Colon (tissue), 2 donors: ENCODE results near the gene HNRNPLL.
"Not testable (repeated sequence)": the region's sequence is repeated elsewhere in the genome, so short reads cannot be mapped to it uniquely, and the experiment has no call there.

ENCODE experiments used
- FAIRE-seq: peaks from 2 replicates; lab custom pipeline; 2012; peaks lifted over from hg19 to GRCh38; lab: Jason Lieb, UNC
- donor health status: control.
- donor health status: control.

The HNRNPLL gene

DNA sequence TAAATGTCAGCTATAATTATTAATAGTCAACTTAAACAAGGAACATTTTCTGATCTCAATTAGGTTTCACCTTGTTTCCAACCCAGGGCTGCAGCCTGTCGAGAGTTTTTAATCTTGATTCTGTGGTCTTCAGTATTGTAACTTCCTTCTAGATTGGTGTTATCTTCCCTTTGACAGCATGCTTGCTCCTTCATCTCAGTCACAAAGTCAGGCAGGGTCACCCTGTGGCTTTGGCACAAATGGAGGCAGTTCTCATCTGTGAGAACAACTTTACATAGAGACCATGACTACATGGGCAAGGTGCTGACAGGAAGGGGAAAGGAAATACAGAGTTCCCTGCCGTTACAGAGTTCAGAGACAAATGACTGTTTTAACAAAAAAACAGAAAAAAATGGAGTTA is 50.5 kb downstream of the HNRNPLL start:
- FAIRE-seq = no peak

DNA sequence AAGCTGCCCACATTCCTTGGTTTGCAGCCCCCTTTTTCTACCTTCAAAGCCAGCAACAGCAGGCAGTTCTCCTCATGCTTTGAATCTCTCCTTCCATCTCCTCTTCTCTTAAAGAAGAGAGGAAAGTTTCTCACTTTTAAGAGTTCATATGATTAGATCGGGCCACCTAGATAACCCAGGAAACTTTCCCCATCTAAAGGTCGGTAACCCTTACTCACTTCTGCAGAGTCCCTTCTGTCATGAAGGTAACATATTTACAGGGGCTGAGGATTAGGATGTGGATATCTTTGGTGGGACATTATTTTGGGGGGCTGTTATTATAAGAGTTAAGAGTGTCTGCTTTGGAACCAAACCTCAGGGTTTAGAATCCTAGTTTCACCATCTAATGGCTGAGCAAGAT is 51.0 kb downstream of the HNRNPLL start:
- FAIRE-seq = no peak

DNA sequence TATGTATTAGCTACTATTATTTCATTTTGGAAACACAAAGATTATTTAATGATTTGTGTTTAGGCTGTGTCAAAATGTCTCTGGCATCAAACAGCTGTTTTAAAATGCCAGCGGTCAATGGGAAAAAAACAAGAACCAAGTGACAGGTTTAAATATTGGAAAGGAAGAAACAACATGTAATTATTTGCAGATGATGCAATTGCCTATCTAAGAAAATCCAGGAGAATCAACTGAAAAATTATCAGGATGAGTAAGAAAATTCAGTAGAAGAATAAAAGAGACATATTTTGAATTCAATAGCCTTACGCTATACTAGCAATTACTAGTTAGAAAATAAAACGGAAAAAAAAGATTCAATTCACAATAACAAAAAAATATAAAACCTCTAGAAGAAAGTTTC is 51.6 kb downstream of the HNRNPLL start:
- FAIRE-seq = no peak

DNA sequence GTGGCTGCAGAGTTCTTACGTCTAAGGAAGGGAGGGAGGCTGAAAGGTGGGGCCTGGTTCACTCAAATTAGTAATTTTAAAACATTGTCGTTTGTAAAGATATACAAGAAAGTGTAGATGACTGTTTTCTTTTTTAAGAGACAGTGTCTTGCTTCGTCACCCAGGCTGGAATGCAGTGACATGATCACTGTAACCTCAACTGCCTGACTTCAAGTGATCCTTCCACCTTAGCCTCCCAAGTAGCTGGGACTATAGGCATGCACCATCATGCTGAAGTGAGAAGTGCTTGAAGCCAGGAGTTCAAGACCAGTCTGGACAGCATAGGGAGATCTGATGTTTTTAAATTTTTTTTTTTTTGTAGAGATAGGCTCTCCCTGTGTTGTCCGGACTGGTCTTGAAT is 52.9 kb downstream of the HNRNPLL start:
- FAIRE-seq = no peak

DNA sequence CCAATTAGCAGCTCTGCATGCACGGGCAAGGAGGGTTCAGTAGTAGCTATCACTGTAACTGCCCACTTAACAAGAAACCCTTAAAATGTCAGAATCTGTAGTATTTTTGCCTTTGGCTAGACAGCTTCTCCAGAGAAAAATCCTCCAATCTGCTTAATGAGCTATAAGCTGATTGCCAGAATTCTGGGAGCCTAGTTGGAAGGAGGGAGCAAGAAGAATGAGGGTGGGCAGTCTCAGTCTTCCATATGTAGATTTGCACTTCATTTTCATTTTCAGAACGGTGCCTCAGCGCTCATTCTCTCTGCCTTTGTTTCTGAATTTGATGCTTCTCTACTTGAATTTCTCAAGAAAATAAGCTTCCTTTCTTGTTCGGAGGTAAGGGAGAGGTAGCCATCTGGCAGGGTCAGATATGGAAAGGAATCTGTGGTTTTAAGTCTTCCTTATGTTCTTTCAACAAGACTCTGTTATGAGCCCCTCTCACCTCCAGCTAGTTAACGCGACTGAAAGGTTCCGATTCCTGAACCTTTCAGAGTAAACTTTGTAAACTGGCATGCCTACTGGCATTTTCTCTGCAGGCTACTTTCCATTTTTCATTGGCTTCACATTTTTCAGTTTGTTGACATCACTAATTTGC is 53.5 kb downstream of the HNRNPLL start:
- FAIRE-seq = no peak

DNA sequence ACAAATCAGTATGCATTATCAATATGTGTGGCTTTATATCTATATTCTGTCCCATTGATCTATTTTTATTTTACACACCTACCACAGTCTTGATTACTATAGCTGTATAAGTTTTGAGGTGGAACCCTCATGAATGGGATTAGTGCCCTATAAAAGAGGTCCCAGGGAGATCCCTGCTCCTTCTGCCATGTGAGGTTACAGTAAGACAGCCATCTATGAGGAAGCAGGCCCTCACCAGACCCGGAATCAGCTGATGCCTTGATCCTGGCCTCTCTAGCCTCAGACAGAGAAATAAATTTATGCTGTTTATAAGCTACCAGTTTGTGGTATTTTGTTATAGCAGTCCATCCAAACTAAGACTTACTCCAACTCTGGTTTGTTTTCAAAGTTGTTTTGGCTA is 54.9 kb downstream of the HNRNPLL start:
- FAIRE-seq = no peak

DNA sequence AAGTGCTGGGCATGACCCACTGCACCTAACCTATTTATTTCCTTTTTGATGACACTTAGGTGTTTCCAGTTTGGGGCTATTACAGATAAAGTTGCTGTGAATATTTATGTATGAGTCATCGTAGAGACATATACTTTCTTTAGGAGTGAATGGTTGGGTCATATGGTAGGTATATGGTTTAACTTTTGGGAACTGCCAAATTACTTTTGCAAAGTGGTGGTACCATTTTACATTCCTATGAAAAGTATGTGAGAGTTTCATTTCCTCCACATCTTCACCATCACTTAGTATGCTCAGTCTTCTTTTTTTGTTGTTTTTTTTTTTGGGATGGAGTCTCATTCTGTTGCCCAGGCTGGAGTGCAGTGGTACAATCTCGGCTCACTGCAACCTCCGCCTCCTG is 56.1 kb downstream of the HNRNPLL start:
- FAIRE-seq = no peak

DNA sequence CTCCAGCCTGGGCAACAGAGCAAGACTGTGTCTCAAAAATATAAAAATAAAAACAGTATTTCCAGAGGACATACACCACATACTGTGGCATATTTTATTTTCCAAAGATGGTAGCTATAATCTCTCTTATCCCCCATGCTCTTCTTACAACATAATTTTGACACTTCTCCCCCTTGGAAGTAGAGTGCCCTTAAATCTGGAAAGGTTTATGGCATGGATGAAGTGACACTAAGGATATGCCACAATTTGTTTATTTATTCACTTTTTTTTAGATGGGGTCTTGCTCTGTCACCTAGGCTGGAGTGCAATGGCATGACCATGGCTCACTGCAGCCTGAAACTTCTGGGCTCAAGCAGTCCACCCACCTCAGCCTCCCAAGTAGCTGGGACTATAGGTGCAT is 56.7 kb downstream of the HNRNPLL start:
- no peak for FAIRE-seq

DNA sequence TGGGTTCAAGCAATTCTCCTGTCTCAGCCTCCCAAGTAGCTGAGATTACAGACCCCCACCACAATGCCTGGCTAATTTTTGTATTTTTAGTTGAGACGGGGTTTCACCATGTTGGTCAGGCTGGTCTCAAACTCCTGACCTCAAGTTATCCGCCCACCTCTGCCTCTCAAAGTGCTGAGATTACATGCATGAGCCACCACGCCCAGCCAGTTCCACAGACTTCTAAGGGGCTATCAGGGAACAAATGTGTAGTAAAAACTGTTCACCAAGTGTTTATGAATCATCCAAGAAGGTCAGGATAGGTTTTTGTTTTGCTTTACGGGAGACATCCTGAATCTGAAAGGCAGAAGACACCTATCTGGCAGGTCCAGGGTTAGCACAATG is 60.5 kb downstream of the HNRNPLL start:
- FAIRE-seq = not testable (repeated sequence)

DNA sequence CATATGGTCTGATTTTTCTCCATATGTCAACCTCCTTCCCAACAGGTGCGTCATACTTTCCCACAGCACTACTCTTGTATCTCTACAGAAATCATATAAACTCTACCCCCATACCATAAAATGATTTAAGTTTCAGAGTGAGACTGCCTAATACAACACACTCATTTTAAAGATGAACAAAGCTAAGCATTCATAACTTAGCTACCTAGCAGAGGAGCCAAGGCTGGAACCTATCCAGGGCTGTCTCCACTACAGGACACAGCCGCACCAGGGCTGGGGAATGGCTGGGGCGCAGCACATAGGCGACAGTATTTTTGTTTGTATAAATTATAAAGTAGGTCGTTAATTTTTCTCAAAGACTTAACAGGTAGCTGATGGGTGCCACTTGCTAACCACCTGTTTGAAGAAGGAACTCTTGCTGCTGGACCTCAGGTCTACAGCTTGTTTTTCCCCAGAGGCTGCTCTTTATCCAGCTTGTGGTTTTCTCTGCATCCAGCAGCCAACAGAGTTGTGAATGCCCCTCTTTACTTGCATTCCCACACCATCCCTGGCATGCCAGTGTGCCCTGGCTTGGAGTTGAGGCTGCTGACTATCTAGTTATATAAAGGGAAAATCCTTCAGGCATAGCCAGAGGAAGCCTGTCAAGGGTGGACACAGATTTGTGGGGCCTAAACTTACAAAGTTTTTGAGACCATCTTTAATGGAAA is 62.0 kb downstream of the HNRNPLL start:
- no peak for FAIRE-seq

DNA sequence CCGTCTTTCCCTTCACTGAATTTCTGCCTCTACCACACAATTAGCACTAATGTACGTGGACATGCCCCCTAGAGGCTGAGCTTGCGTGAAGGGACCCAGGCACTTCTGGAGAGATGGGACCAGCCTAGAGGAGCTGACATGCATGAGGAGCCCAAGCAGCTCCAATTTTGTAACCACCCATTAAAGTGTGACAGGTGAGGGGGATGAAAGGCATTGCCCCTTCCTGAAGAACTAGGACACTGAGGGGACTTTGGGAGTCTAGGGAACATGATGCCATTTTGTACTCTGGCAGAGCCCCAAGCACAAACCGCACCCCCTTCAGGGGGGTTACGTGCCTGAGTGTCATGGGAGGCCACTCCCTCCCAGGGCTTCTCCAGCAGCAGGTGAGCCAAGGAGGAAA is 63.6 kb downstream of the HNRNPLL start:
- FAIRE-seq = no peak

DNA sequence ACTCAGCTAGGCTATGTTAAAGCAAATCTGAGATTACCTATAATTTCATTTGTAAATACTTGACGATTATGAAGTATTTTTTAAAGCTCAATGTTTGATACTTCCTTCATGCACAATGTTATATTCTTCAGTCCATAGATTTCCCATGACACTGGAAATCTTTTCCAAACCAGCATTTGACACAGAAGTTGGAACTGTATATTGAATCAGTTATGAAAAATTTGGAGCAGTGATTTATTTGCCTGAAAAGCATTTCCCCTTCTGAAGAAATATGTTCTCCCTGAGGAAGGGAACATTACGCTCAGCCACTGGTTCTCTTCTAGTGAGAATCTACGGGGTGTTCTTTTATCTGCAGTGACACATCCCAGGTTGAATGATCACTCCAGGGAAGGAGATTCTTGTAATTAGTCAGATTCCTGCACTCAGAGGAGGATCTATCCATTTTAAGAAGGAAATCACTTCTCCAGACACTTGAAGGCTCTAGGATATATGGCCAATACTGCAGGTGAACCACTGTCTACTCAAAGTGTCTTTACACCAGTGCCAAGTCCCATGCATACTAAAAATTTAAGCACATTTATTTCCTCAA is 64.7 kb downstream of the HNRNPLL start:
- no peak for FAIRE-seq

DNA sequence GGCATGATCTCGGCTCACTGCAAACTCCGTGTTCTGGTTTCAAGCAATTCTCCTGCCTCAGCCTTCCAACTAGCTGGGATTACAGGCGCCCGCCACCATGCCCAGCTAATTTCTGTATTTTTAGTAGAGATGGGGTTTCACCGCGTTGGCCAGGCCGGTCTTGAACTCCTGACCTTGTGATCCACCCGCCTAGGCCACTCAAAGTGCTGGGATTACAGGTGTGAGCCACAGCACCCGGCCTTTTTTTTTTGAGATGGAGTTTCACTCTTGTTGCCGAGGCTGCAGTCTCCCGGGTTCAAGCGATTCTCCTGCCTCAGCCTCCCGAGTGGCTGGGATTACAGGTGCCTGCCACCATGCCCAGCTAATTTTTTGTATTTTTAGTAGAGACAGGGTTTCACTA is 65.4 kb downstream of the HNRNPLL start:
- FAIRE-seq = not testable (repeated sequence)

DNA sequence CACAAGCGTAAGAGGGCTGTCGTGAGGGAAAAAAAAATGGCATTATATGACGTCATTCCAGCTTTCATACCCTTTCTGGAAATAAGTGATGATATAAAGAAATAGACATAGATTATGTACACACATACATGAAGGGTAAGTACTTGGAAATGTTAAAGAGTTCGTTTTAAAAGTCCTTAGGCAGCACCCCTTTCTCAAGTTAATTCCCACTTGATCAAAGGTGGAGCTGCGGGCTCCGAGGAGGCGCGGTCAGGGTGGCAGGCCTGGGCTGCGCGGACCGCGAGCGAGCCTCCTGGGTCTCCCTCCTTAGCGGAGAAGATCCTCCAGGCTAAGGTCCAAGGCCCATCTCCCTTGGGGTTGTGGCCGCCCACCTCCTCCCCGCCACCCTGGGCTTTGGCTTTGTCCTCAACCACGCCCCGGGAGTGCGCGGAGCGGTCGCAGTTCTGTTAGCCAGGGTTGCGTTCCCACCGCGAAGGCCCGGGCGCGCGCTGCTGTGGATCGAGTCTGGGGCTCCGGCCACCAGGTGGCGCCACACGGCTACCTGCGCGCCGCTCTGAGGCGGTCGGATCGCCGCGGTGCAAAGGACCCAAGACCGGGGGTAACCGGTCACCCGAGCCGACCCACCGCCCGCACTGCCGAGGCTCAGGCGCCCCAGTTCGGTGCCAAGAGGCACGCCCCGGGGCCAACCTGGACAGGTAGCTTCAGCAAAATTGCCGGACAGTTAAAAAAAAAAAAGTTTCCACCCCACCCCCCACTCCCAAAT is 66.8 kb downstream of the HNRNPLL start:
- FAIRE-seq = no peak

DNA sequence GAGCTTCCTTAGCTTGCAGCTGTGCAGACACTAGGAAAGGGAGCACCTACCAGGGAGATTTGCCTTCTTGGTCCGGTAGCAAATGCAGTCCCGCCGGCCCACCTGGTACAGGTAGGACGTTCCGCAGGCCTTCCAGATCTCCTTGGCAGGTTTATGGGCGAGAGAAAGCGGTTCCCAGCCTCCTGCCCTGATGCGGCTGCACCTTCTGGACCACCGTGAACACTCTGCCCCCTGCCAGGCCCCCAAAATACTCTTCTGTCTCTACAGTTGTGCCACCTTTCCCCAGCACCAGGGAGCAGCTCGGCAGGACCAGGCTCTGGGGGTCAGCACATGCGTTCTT is 67.4 kb downstream of the HNRNPLL start:
- FAIRE-seq = no peak

DNA sequence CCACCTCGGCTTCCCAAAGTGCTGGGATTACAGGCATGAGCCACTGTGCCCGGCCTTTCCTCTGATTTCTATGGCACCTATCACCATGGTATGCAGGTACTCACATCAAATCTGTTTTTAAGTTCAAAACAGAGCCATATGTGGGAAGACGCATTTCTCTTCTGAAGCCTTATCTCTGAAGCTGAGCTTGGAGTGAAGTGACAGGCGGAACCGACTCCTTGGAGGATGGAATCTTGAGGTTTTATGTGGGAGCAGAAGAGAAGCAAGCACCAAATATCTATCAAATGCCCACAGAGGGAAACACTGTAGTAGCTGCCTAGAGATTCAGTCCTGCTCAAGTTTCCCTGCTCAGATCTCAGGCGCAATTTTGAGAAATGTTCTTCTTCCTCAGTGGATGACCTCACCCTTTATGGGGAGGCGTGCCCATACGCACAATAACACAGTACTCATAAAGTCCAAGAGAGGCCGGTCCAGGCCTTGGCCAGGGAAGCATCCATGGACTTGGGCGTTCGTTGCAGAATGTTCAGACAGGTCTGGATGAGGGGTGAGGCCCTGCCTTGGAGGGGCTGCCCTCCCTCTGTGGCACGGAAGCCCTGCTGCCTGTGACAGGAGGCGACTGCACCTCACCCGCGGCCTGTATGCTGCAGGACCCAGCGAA is 67.9 kb downstream of the HNRNPLL start:
- no peak for FAIRE-seq

DNA sequence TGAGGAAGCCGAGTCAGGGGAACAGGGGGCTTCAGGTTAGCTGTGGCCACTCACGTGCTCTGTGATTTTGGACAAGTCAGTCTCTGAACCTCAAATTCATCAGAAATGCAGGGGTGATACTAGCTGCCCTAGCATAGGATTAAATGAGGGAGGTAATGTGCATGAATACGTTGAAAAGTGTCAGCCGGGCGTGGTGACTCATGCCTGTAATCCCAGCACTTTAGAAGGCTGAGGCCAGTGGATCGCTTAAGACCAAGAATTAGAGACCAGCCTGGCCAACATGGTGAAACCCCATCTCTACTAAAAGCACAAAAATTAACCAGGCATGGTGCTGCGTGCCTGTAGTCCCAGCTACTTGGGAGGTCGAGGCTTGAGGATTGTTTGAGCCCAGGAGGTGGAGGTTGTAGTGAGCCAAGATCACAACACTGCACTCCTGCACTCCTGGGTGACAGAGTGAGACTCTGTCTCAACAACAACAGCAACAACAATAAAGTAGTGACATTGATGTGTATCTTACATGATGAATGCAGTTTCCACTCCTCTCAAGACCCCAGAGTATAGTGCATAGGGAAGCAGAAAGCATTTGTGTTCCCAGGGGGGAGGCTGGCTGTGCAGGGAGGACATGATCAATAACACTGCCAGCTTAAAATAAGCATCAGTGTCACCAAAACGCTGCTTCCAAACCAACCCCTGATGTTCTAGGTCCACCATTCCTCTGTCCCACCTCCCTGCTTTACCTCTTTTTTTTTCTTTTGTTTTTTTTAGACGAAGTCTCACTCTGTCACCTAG is 68.8 kb downstream of the HNRNPLL start:
- no peak for FAIRE-seq

DNA sequence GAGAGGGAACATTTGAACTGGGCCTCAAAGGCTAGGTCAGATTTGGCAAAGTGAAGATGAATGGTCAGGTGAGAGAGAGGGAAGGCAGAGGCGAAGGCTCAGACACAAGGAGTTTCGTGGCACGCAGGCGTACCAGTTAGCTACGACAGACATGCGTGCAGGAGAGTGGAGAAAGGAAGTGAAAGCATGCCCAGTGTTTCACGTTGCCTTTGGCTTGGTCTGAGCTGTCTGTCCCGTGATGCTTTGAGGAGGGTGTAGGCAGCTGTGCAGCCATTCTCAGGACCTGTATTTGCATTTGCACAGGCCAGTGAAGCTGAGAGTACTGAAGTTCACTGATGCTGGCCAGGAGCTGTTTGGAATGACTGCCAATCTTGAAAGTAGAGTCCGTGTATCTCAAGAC is 69.5 kb downstream of the HNRNPLL start:
- FAIRE-seq = no peak

DNA sequence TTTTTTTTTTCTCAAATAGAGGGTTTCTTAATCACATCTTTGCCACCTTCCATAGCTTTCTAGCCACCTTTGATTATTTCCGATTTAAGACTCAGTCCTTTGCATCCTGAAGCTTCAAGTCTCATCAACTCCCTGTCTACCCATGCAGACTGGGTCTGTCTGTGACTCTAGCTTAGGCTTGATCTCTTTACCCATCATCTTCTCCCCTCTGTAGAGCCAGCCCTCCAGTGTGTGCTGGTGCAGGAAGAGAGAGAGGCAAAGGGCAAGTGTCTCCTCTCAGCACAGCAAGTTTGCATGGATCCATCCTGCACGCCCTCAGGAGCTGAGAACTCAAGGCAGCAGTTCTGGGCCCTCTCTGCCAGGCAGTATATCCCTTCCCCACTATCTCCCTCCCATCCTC is 70.4 kb downstream of the HNRNPLL start:
- no peak for FAIRE-seq

DNA sequence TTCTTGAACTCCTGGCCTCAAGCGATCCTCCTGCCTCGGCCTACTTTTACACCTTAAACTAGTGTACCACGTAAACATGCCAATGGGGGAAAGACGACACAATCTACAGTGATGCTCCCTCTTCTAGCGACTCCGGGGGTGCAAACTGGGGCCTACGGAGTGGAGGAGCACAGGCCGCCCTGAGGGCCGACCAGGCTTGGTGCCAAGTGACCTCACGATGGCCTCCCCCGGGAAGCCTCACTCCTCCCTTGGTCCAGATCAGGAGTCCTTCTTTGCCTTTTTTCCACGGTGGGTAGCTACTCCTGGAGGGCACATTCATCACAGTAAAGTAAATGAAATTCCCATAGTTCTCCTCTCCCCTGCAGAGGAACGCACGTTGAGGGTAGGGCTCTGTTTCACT is 73.5 kb downstream of the HNRNPLL start:
- no peak for FAIRE-seq

DNA sequence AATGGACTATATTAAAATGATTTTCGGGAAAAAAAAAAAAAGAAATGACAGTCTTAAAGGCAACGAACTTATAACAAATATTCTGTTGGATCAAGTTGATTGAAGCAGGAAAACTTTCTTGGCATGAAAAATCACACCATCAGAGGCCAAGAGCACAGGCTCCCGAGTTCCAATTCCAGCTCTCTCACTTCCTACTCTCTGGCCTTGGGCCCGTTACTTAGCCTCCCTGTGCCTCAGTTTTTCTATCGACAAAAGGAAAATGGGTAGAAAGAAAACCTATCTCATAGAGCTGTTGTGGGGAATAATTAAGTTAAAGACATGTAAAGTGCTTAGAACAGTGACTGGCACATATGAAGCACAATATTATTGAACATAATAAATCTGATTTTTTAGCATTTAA is 74.2 kb downstream of the HNRNPLL start:
- no peak for FAIRE-seq

DNA sequence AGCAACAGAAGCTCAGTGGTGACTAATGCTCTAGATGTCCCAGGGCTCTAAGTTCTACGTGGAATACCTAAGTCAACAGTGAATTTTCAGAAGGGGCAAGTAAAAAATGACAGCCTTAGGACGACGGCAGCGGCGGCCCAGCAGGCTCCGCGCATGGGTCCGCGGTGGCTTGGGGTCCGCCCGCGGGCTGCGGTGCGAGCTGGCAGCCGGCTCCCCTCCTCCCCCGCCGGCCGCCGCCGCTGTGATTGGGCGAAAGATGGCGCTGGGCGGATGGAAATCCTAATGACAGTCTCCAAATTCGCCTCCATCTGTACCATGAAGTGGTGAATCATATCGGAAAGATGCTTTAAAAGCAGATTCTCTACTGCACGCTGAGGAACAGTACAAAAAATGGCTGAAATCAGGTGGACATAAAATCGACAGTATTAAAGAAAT is 74.7 kb downstream of the HNRNPLL start:
- no peak for FAIRE-seq
